ENCODE data around the gene KMT2E.
"Not testable (repeated sequence)": the region's sequence is repeated elsewhere in the genome, so short reads cannot be mapped to it uniquely, and the experiment has no call there.

The KMT2E gene

GRCh38 chr7:105027176-105027853, 13.3 kb downstream of the KMT2E start:
- no peak for DNase-seq (ENCODE audit: low read depth in 2 of 2)

- DNase-seq (ENCODE audit: low read depth in 2 of 2) = no peak
Measured at GRCh38 chr7:105028004-105028403, 14.0 kb downstream of the KMT2E start.

GRCh38 chr7:105028941-105029340, 14.9 kb downstream of the KMT2E start:
- not testable (repeated sequence) for DNase-seq (ENCODE audit: low read depth in 2 of 2)

- DNase-seq (ENCODE audit: low read depth in 2 of 2) = no peak
Measured at GRCh38 chr7:105030447-105030846, 16.4 kb downstream of the KMT2E start.

GRCh38 chr7:105032553-105033214, 18.7 kb downstream of the KMT2E start:
- no peak for DNase-seq (ENCODE audit: low read depth in 2 of 2)

- no peak for DNase-seq (ENCODE audit: low read depth in 2 of 2)
Measured at GRCh38 chr7:105035349-105035748, 21.3 kb downstream of the KMT2E start.

GRCh38 chr7:105036217-105037168, 22.5 kb downstream of the KMT2E start:
- DNase-seq (ENCODE audit: low read depth in 2 of 2) = no peak

GRCh38 chr7:105037319-105037718, 23.3 kb downstream of the KMT2E start:
- no peak for DNase-seq (ENCODE audit: low read depth in 2 of 2)

- no peak for DNase-seq (ENCODE audit: low read depth in 2 of 2)
Measured at GRCh38 chr7:105044449-105045070, 30.6 kb downstream of the KMT2E start.

GRCh38 chr7:105046414-105046813, 32.4 kb downstream of the KMT2E start:
- no peak for DNase-seq (ENCODE audit: low read depth in 2 of 2)

GRCh38 chr7:105047932-105048331, 33.9 kb downstream of the KMT2E start:
- DNase-seq (ENCODE audit: low read depth in 2 of 2) = no peak

- no peak for DNase-seq (ENCODE audit: low read depth in 2 of 2)
Measured at GRCh38 chr7:105050493-105050892, 36.5 kb downstream of the KMT2E start.

- DNase-seq (ENCODE audit: low read depth in 2 of 2) = not testable (repeated sequence)
Measured at GRCh38 chr7:105050899-105051298, 36.9 kb downstream of the KMT2E start.

GRCh38 chr7:105055084-105055483, 41.1 kb downstream of the KMT2E start:
- DNase-seq (ENCODE audit: low read depth in 2 of 2) = no peak

- DNase-seq (ENCODE audit: low read depth in 2 of 2) = no peak
Measured at GRCh38 chr7:105055621-105056020, 41.6 kb downstream of the KMT2E start.

GRCh38 chr7:105057472-105057871, 43.5 kb downstream of the KMT2E start:
- DNase-seq (ENCODE audit: low read depth in 2 of 2) = no peak

GRCh38 chr7:105060437-105060836, 46.4 kb downstream of the KMT2E start:
- DNase-seq (ENCODE audit: low read depth in 2 of 2) = no peak

- no peak for DNase-seq (ENCODE audit: low read depth in 2 of 2)
Measured at GRCh38 chr7:105060923-105061322, 46.9 kb downstream of the KMT2E start.

- no peak for DNase-seq (ENCODE audit: low read depth in 2 of 2)
Measured at GRCh38 chr7:105065104-105065503, 51.1 kb downstream of the KMT2E start.

- no peak for DNase-seq (ENCODE audit: low read depth in 2 of 2)
Measured at GRCh38 chr7:105067691-105068090, 53.7 kb downstream of the KMT2E start.

GRCh38 chr7:105068886-105069285, 54.9 kb downstream of the KMT2E start:
- no peak for DNase-seq (ENCODE audit: low read depth in 2 of 2)

GRCh38 chr7:105073143-105073542, 59.1 kb downstream of the KMT2E start:
- no peak for DNase-seq (ENCODE audit: low read depth in 2 of 2)
